CD14-positive monocyte (primary cell): ENCODE results near the gene TUBB6. TPM values are rescaled to one million over a fixed set of nuclear protein-coding genes. Genes with fewer than 3 reads are reported as not detected.
A peak's percentile ranks its signal among the peaks of the same experiment; 100 is the strongest.

Source experiments
- DNase-seq, 3 donors: peaks; one replicate each; pipeline ENCODE4 v3.0.0-alpha.2; 2011 to 2022
- H2AFZ ChIP-seq: 2 replicates; pipeline ENCODE4 v1.6.0; 2012; ENCODE audit warnings: mild to moderate bottlenecking, low read depth, low read length, inconsistent platforms; ENCODE audit not compliant: insufficient read depth, poor library complexity, severe bottlenecking
- H3K27ac ChIP-seq, 2 donors: 1 replicate in 1 of 2; 2 replicates in 1 of 2; pipeline ENCODE4 v1.5.1; 2012 to 2013; ENCODE audit warnings: low read length in 2 of 2, control low read depth in 1 of 2, inconsistent platforms in 1 of 2, low read depth in 1 of 2, mild to moderate bottlenecking in 1 of 2
- H3K27me3 ChIP-seq, 2 donors: one replicate each; pipeline versions ENCODE4 v1.6.0 to v1.6.1; 2011 to 2013; ENCODE audit warnings: low read length in 2 of 2; ENCODE audit not compliant: control insufficient read depth in 2 of 2, insufficient read depth in 2 of 2
- H3K36me3 ChIP-seq, 2 donors: replicated peaks in 1 of 2; 1 replicate in 1 of 2; 2 replicates in 1 of 2; pipeline versions ENCODE4 v1.5.1 to v1.6.1; 2012 to 2013; ENCODE audit warnings: low read length in 2 of 2, control low read depth in 1 of 2, inconsistent platforms in 1 of 2, mild to moderate bottlenecking in 1 of 2; ENCODE audit not compliant: insufficient read depth in 2 of 2, control insufficient read depth in 1 of 2
- H3K4me1 ChIP-seq, 2 donors: 1 replicate in 1 of 2; 2 replicates in 1 of 2; pipeline versions ENCODE4 v1.5.1 to v1.6.1; 2012 to 2013; ENCODE audit warnings: low read length in 2 of 2, control low read depth in 1 of 2, inconsistent platforms in 1 of 2, mild to moderate bottlenecking in 1 of 2, moderate library complexity in 1 of 2; ENCODE audit not compliant: insufficient read depth in 2 of 2, control insufficient read depth in 1 of 2
- H3K4me2 ChIP-seq: replicated peaks from 2 replicates; pipeline ENCODE3; 2012; ENCODE audit warnings: low read length, moderate library complexity, mild to moderate bottlenecking; ENCODE audit not compliant: poor library complexity, severe bottlenecking; ENCODE audit errors: extremely low read depth
- H3K4me3 ChIP-seq, 3 experiments: fragments of 200-600 bp in 1 of 3; sonication (generic) in 1 of 3; replicated peaks in 1 of 3; 1 replicate in 2 of 3; 2 replicates in 1 of 3; pipeline ENCODE4 v1.5.1; 2011 to 2013; ENCODE audit warnings: low read length in 3 of 3, mild to moderate bottlenecking in 3 of 3, control low read depth in 2 of 3, low read depth in 2 of 3, inconsistent platforms in 1 of 3, moderate library complexity in 1 of 3
- H3K79me2 ChIP-seq: 2 replicates; pipeline ENCODE4 v1.6.0; 2012; ENCODE audit warnings: mild to moderate bottlenecking, control low read depth, inconsistent platforms, low read length, moderate library complexity; ENCODE audit not compliant: insufficient read depth
- H3K9ac ChIP-seq: 2 replicates; pipeline ENCODE4 v1.6.0; 2017; ENCODE audit warnings: low read length, mild to moderate bottlenecking; ENCODE audit not compliant: insufficient read depth, poor library complexity, severe bottlenecking
- H3K9me3 ChIP-seq, 2 donors: replicated peaks in 1 of 2; 1 replicate in 1 of 2; 2 replicates in 1 of 2; pipeline versions ENCODE4 v1.5.1 to v1.6.1; 2012 to 2013; ENCODE audit warnings: low read length in 2 of 2, control low read depth in 1 of 2; ENCODE audit not compliant: control insufficient read depth in 1 of 2, insufficient read depth in 1 of 2
- H4K20me1 ChIP-seq: 2 replicates; pipeline ENCODE4 v1.6.0; 2012; ENCODE audit warnings: mild to moderate bottlenecking, low read length, control low read depth, moderate library complexity; ENCODE audit not compliant: insufficient read depth
- H3K27ac Mint-ChIP-seq, 7 donors: one replicate each; pipeline ENCODE4 v1.8.0; 2020; ENCODE audit warnings: mild to moderate bottlenecking in 7 of 7, mixed read lengths in 7 of 7, moderate library complexity in 6 of 7, inconsistent platforms in 2 of 7
- H3K27me3 Mint-ChIP-seq, 3 donors: one replicate each; pipeline ENCODE4 v1.8.0; 2021 to 2022; ENCODE audit warnings: low read depth in 3 of 3, mild to moderate bottlenecking in 3 of 3, mixed read lengths in 3 of 3, moderate library complexity in 3 of 3, inconsistent platforms in 1 of 3
- H3K36me3 Mint-ChIP-seq, 2 donors: one replicate each; pipeline ENCODE4 v1.8.0; 2020; ENCODE audit warnings: mixed read lengths in 2 of 2, inconsistent platforms in 1 of 2, mild to moderate bottlenecking in 1 of 2
- H3K4me1 Mint-ChIP-seq: one replicate; pipeline ENCODE4 v1.8.0; 2020; ENCODE audit warnings: mild to moderate bottlenecking, mixed read lengths
- H3K4me3 Mint-ChIP-seq, 2 donors: one replicate each; pipeline ENCODE4 v1.8.0; 2020; ENCODE audit warnings: mild to moderate bottlenecking in 2 of 2, mixed read lengths in 2 of 2, moderate library complexity in 1 of 2
- H3K9me3 Mint-ChIP-seq, 7 donors: one replicate each; pipeline ENCODE4 v1.8.0; 2020 to 2022; ENCODE audit warnings: mixed read lengths in 7 of 7, mild to moderate bottlenecking in 6 of 7, moderate library complexity in 6 of 7, inconsistent platforms in 2 of 7
- WGBS: methylation state at CpG from one replicate; pipeline ENCODE4 v1.1.5; 2013; ENCODE audit warnings: missing lambda C conversion rate; ENCODE audit not compliant: insufficient coverage; 5-methylcytosine and 5-hydroxymethylcytosine counted together
- intact Hi-C, 2 donors: fragments of 100-400 bp; cut with micrococcal nuclease; formaldehyde crosslinking; loops; one replicate each; pipeline versions ENCODE4 v1.15.0 to v1.15.1; 2023
- polyA minus RNA-seq: library from RNA; depleted of rRNA, polyadenylated mRNA; stranded (reverse); fragments of >200 nt; gene quantifications from 2 replicates; pipeline ENCODE4 v1.2.3, GENCODE V29; 2012
- polyA plus RNA-seq, 3 donors: library from polyadenylated mRNA; depleted of rRNA in 1 of 3; unstranded in 2 of 3; stranded (reverse) in 1 of 3; fragments of 300-500 nt in 2 of 3; fragments of >200 nt in 1 of 3; fragmentation: Illumina TruSeq in 2 of 3; gene quantifications; 1 replicate in 2 of 3; 2 replicates in 1 of 3; pipeline ENCODE4 v1.2.3, GENCODE V29; 2012 to 2021
- total RNA-seq, 12 experiments: library from RNA in 1 of 12; stranded (reverse) in 1 of 12; fragments of 120-200 nt in 1 of 12; gene quantifications; one replicate each; pipeline ENCODE4 v1.2.4 and lab custom pipeline; 2013 to 2026; ENCODE audit warnings: mixed read lengths in 6 of 12, inconsistent platforms in 1 of 12
- TF ChIP-seq, protein P1 (sequence below): fragments of 200-600 bp; IDR thresholded peaks from one replicate; pipeline ENCODE4 v1.8.0; 2022; ENCODE audit warnings: antibody characterized with exemption, mild to moderate bottlenecking

TUBB6 gene
- 29.8 TPM for total RNA-seq (2013)
- 10 to 100 TPM; 15.8 to 34.9 (median 27.6) TPM for polyA plus RNA-seq
- 50.5 and 65.3 TPM in 2 replicates for polyA minus RNA-seq
- total RNA-seq (lab: John Stamatoyannopoulos, UW), result 23.9 to 101 (median 56.2) reads per million in 11 experiments

DNA sequence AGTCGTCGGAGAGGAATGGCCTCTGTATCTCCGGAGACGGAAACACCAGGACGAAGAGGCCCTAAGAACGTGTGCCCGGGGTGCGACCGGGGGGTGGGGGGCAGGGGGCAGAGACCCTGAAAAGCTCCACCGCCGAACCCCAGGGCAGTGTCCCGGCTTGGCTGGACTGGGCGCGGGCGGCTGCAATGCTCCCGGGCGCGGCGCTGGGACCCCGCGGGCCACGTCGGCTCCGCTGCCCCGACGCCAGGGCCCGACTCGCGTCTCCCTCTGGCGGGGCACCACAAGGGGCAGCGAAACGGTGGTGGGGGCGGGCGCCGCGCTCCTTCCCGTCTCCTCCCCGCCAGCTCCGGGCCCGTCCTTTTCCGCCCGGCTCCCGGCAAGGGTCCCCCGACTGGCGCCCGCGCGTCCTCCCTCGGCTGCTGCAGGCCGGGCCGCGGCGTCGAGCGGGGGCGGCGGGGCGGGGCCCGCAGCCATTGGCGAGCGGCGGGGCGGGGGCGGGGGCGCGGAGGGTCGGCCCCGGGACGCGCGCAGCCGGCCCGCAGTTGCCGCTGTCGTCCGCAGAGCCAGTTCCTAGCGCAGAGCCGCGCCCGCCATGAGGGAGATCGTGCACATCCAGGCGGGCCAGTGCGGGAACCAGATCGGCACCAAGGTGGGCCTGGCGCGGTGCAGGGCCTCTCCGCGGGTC is at the start of gene TUBB6:
Gene TUBB6, plus strand, starts transcription at position 541 of the 685 bp plus-strand sequence. Its CDS starts 52 bp downstream, at position 593.
- peak within 1 kb of the TSS; percentile 84 for H2AFZ ChIP-seq
- peaks cover 23 to 34% of the 10 kb centered on the region in 2 donors for H3K4me1 ChIP-seq
- peak within 1 kb of the TSS; percentile 91 to 93 for H3K4me3 Mint-ChIP-seq
- TF ChIP-seq, protein P1, sequence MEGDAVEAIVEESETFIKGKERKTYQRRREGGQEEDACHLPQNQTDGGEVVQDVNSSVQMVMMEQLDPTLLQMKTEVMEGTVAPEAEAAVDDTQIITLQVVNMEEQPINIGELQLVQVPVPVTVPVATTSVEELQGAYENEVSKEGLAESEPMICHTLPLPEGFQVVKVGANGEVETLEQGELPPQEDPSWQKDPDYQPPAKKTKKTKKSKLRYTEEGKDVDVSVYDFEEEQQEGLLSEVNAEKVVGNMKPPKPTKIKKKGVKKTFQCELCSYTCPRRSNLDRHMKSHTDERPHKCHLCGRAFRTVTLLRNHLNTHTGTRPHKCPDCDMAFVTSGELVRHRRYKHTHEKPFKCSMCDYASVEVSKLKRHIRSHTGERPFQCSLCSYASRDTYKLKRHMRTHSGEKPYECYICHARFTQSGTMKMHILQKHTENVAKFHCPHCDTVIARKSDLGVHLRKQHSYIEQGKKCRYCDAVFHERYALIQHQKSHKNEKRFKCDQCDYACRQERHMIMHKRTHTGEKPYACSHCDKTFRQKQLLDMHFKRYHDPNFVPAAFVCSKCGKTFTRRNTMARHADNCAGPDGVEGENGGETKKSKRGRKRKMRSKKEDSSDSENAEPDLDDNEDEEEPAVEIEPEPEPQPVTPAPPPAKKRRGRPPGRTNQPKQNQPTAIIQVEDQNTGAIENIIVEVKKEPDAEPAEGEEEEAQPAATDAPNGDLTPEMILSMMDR, result no peak
- peaks cover 9% of the 10 kb centered on the region for H3K79me2 ChIP-seq
- whole genome bisulfite sequencing, result 1% methylated on average over 87 of the region's 88 CpGs
- intact Hi-C loops, result loop anchor here (5.0 to 10.0 kb wide), 2 partner anchors 67 to 69 kb away; partner anchors contain the start of gene AFG3L2 (in 2 of the 2)
- H3K9me3 ChIP-seq, result peaks cover 8 to 9% of the 10 kb centered on the region in 2 donors
- peak within 1 kb of the TSS in 1 of 2 donors; percentile 78 for H3K27ac ChIP-seq
- peak; percentile 23 to 30 (median 24) for DNase-seq
- H3K4me1 Mint-ChIP-seq, result peaks cover 26% of the 10 kb centered on the region
- peak within 1 kb of the TSS; percentile 87 for H3K9ac ChIP-seq
- peak within 1 kb of the TSS; percentile 89 for H3K4me2 ChIP-seq
- peaks cover 0 to 33% of the 10 kb centered on the region in 2 donors for H3K27me3 ChIP-seq
- H3K4me3 ChIP-seq, result peak within 1 kb of the TSS; percentile 48 to 80 (median 56)
- no peaks in the 10 kb centered on the region for H4K20me1 ChIP-seq
- peaks cover 15 to 27% of the 10 kb centered on the region in 2 donors for H3K36me3 Mint-ChIP-seq
- peak within 1 kb of the TSS; percentile 66 to 92 (median 86) for H3K27ac Mint-ChIP-seq
- peaks cover 0 to 21% (median 9%) of the 10 kb centered on the region in 7 donors for H3K9me3 Mint-ChIP-seq
- H3K27me3 Mint-ChIP-seq, result peaks cover 17 to 43% (median 36%) of the 10 kb centered on the region in 3 donors
- peaks cover 0 to 16% of the 10 kb centered on the region in 2 donors for H3K36me3 ChIP-seq

DNA sequence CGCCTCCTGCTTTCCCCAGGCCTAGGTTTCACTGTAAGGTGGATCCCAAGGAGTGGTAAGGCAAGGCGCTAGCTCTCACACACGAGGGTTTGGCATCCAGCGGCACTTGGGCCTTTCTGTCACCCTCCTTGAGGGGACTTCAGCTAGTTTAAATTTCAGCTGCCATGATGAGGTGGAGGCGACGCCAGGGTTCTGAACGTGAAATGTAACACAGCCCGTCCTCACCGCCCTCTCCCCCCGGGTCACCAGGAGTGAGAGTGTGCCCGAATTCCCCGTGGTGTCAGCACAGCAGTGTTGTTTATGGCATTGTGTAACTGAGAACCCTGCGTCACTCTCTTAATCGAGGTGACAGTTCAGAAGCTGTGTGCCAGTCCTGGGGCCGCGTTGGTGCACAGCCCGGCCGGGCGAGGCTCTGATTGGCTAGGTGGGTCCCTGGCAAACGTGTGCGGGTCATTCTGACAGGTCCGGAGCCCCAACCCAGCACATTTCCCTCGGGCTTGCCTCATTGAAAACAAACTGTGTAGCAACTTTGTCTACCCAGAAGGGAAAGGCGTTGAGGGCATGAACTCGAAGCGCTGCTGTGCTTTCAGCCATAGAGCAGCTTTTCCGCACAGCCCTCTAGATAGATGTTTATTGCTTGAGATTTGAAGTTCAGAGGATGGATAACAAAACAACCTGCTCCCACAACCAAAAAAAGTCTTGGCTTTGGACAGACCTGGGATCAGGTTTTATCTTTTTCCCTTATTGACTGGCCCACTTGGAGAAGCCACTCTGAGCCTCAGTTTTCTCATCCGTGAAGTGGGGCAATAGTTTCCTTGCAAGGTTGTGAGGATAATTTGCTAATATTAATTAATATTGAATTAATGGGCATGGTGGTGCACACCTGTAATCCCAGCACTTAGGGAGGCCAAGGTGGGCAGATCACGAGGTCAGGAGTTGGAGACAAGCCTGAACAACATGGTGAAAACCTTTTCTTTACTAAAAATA is 49.0 kb upstream of the TUBB6 start:
- H3K36me3 Mint-ChIP-seq, result no peaks in the 10 kb centered on the region
- Histone ChIP-seq H3K4me2 (no peak overlapping the region), H3K9ac (no peak overlapping the region), H3K36me3 (no peaks in the 10 kb centered on the region), H2AFZ (no peak overlapping the region), H4K20me1 (no peaks in the 10 kb centered on the region), H3K4me3 (no peak overlapping the region), H3K79me2 (no peaks in the 10 kb centered on the region), H3K4me1 (no peaks in the 10 kb centered on the region), H3K9me3 (no peaks in the 10 kb centered on the region), H3K27me3 (peaks cover 9 to 24% of the 10 kb centered on the region in 2 donors), H3K27ac (no peak overlapping the region)
- no peak for DNase-seq
- H3K4me1 Mint-ChIP-seq, result peaks cover 5% of the 10 kb centered on the region
- TF ChIP-seq, protein P1, result no peak
- peaks cover 32 to 34% (median 33%) of the 10 kb centered on the region in 3 donors for H3K27me3 Mint-ChIP-seq
- H3K4me3 Mint-ChIP-seq, result no peak overlapping the region
- H3K9me3 Mint-ChIP-seq, result peaks cover 0 to 1% (median 0%) of the 10 kb centered on the region in 7 donors
- no peak overlapping the region for H3K27ac Mint-ChIP-seq
- intact Hi-C loops, result no loop called here
- WGBS, result 93% methylated on average over 23 of the region's 29 CpGs
